Effector CD8-positive, alpha-beta T cell (primary cell): ENCODE measurements around the gene ELMO2.

Experiments used
- DNase-seq: peaks from one replicate; lab custom pipeline; 2025; lab: John Stamatoyannopoulos, UW

The ELMO2 gene

DNA sequence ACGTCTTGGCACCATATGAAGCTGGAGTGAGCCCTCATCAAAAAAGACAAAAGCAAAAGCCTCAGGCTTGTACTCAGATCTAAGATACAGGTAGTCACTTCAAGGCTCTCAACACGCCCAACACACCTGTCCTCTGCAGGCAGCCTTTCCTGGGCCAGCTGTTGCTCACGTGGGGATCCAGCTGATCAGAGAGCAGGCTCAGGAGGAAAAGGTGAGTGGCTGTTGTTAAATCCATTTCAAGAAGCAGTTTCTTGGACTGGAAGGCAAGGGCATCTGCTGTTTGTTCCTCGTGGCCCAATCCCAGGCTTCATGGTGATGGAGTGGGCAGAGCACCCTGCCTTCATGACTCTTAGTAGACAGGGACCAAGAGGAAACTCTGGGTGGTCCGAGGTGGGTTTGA, 39.6 kb downstream of the ELMO2 start:
- no peak for DNase-seq

DNA sequence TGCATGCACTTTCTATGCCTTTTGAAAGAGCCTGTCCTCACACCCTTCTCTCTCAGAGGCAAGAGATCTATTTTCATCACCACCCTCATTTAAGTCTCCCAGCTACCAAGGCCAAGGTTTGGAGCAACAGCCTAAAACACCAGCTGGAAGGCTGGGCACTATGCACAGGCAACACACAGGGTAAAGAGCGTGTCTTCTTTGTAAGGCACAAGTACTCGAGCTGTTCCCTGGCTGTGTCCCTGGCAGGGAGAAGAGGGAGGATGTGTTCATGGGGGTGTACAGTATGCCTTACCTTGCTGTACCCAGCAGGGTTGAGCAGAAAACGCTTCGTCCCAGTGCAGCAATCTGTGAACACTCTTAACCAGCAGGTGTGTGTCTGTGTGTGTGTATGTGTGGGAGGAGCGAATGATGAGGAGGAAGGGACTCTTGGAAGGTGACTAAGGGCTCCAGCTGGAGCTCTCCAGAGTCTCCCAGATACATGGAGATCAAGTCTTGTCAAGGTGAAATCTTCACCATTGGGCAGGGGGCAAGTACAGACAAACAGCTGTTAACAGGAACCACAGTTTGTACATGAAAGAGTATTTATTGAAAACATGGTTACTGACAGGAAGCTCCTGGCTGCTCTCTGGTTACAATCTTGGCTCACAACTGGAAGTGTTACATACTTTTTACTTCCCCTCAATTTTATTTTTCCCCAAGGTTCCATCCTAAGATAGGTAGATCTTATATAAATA, 40.8 kb downstream of the ELMO2 start:
- no peak for DNase-seq

DNA sequence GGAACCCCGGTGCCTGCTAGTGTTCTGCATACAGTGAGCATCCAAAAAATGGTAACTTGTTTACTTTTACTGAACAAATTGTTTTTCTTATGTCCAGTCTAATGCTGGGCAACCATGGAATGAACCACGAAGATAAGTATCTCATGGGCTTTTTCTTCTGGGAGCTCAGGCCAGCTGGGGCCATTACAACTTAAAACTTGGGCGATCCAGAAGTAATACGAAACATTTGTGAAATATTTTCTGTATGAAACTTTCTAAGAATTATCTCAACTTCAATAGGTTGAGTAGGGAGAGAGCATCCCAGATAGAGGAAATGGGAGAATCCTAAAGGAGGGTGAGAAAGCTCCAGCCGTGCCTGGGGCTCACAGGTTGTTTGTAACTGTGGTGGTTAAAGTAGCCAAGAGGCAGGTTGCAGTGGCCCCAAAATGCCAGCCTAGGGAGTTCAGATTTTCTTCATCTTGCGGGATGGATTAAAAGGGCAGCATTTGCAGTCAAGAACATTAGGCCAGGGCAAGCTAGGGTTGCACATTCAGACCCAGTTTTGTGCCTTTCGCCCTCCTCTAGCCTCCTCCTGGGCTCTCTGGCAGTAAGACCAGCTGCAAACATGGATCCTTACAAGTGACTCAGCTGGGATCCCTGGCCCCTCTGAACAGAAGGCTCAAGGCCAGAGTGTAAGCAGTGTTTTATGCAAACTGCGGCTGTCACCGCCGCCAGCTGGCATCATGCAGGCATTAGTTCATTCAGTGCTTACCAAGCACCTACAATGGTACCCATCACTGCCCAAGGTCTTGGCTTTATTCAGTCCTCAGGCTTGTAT, 41.5 kb downstream of the ELMO2 start:
- DNase-seq: no peak

DNA sequence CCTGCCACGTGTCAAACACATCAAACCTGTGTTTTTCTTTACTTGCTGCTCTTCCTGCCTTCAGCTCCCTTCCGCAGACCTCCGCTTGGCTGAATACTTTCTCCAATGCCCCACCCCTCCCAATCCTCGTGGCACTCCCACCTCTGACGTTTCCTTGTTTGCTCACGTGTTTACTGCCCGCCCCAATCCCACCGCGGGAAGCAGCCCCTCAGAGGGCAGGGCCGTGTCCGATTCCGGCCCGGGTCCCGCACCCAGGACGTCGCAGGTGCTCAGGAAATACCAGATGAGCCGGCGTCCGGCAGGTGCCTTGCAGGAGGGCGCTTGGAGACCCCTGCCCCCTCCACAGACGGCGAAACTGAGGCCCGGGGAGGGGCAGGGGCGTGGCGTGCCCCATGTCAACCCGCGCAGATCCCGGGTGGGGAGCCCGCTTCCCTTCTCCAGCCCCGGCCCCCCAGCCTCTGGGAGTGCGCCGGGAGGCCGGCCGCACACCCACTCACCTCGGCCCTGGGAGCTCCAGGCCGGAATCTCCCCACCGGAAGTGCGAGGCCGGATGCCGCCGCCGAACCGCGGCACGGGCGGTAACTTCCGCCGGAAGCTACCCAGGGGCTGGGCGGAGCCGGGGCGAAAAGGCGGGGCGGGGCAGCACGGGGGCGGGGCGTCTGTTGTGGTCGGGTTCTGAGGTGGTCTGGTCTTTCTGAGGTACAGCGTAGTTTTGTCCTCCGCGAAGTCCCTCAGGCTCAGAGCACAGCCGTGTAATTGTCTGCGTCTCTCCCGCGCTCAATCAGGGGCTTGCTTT, 42.3 kb downstream of the ELMO2 start:
- DNase-seq: peak; percentile 78

DNA sequence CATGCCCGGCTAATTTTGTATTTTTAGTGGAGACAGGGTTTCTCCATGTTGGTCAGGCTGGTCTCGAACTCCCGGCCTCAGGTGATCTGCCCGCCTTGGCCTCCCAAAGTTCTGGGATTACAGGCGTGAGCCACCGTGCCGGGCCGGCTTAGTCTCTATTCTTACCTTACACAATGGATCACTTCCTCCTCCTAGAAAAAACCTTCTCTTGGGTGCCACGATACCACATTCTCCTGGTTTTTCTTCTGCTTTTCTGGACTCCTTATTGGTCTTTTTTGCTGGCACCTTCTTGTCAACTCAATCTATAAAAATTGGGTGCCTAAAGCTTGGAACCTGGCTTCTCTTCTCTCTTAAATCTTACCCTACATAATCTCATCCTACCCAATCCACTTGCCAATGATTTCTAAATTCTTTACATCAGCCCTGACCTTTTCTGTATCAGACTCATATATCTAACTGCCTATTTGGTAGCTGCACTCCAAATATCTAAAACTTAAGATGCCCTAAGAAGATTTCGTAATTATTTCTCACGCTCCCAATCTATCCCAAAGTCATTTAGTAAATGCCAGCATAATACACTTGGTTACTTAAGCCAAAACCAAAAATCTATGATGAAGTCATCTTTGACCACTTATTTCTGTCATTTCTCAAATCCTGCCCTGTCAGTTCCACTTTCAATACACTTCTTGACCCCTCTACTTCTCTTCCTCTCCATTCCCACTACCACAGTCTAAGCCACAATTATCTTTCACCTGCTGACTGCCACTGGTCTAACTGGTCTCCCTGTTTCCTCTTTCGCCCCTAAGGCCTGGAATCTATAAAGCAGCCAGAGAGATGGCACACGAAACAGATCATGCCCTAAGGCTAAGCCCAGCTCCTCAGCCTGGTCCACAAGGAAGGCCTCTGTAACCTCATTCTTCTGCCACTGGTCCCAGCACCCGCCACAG, 43.2 kb downstream of the ELMO2 start:
- DNase-seq: no peak

DNA sequence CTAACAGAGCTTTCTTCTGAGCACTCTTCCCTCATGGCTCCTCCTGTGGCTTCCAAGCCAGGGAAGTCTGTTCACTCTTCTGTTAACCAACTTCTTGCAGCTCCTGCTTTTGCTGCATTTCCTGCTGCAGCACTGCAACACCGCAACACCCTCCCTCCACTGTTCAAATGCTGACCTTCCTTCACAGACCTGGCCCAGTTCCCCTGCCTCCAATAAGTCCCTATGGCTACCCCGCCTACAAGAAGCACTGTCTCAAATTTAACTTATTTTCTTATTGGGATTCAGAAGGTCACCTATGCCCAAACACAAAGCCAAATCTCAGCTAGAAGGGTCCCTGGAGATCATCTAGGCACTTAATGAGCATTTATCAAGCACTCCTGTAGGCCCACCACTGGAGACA, 44.6 kb downstream of the ELMO2 start:
- no peak for DNase-seq

DNA sequence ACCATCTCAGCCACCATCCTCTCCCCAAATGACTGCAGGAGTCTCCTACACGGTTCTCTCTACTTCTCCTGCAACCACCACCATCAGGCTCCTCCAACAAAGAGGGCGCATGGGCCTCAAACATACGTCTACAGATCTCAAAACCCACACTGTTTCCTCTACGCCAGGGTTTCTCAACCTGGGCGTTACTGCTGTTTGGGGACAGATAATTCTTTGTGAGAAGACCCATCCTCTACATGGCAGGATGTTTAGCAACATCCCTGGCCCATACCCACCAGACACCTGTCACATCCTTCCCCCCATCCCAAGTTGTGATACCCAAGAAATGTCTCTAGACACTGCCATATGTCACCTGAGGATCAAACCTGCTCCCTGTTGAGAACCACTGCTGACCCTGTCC, 45.0 kb downstream of the ELMO2 start:
- peak; percentile 35 for DNase-seq

DNA sequence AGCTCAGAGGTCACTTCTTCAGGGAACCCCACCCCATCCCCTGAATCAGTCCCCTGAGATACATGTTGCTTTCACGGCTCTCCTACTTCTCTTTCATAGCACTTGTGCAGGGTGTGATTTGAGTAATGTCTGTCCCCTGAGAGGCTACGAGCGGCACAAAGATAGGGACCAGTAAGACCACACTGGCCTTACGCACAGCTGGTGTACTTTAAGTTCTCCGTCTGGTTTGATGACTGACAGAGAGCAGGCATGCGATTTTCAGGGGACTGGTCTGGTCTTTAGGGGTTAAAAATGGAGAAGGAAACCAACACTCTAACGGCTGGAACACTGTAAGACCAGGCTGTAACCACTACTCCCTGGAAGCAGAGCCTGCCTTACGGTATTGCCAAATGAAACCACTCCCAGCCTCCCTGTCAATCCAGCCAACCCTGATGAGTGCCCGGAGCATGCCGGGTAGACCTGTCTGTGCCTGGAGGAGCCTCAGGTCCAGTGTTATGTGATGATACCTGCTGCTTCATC, 47.1 kb downstream of the ELMO2 start:
- DNase-seq: no peak

DNA sequence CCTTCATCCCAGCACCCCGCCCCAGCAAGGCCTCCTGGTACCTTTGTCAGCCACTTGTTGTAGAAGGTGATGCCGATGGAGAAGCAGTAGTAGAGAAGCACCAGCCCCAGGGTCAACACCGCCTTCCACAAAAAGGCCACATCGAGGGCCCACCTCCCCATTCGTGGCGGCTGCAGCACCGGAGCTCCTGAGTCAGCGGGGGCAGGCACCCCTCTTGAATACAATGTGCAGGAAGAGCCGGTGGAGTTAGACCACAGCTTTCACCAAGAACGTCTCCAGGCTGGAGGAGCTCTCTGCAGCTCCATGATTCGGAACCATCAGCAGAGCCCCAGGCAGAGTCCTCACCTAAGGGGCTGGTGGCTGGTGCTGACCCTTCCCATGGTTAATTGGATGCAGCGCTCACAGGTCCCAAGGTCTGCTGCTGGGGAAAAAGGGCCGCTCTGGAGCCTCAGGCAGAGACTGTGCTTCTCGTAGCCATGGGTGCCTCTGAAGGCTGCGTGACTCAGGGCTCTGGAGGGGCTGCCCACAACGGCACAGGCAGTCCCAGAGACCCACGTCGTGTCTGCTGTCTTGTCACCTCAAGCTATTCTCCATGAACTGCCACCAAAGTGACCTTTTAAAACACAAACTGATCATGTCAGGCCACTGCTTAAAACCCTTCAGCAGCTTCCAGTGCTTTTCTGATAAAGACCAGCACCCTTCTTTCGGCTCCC, 47.9 kb downstream of the ELMO2 start:
- no peak for DNase-seq

DNA sequence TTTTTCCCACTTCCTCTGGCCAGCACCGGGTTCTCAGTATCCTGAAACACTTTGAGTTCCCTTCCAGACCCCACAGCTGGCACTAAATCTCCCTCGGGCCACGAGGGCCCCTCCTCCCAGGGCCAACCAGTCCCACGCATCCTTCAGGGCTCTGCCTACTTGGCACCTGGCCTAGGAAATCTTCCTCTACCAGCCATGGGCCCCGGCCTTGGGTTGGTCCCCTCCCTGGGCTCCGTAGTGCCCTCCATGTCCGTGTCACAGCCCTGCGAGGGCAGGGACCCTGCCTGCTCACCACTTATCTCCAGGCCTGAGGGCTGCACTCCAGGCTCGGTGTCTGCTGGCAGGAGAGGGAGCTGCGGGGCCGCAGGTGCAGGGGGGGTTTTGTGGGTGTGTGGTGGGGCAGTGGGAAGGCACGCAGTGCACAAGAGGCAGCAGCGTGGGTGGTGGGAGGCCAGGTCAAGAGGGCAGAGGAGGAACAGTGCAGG, 49.3 kb downstream of the ELMO2 start:
- DNase-seq: no peak

DNA sequence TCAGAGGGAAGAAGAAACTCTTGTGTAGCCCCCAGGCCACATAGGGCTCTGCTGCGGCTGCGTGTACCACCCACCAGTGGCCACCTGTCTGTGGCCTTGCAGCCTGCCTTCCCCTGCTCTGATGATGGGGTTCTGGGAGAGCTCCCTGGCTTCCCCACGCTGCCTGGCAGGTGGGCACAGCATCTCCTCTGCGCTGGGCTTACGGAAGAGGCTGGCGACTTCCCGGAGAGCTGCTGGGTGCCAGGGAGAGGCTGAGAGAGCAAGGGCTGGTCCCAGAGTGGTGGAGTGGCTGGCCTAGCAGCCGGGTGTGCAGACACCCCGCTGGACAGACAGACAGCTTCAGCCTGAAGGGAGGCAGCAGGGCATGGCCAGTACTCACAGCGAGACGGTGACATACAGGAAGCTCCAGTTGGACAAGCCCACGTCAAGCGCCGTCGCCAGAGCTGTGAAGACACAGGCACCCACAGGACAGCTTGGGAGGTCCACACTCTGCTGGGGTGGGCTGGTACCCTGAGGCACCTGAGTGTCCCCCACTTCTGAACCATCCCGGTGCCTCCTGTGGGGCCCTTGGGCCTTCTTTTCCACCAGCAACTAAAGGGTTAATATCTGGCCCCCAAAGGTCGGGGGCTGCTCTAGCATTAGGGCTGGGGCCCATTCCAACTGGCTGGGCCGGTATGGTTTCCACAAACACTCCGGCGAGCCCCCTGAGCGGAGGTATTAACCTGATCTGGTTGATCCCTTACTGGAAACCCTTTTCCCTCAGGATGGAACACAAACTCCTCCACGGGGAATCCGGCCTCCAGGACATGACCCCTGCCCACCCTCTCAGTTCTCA, 50.0 kb downstream of the ELMO2 start:
- no peak for DNase-seq

DNA sequence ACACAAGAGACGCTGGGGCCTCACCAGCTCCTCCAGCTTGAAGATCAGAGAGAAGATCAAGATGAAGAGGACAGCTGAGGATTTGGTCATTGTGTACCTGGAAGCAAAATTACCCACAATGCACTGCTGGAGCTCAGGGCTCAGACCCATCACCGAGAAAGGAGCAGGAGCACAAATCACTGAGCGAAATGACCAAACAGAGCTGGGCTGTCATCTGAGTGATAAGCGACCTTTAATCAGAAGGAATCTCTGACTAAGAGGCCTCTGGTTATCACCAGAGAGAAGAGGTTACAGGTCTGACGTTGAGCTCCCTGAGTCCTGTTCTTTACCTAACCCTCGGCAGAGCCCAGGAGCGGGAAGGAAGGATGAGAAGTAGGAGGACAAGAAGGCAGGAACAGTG, 50.6 kb downstream of the ELMO2 start:
- DNase-seq: no peak

DNA sequence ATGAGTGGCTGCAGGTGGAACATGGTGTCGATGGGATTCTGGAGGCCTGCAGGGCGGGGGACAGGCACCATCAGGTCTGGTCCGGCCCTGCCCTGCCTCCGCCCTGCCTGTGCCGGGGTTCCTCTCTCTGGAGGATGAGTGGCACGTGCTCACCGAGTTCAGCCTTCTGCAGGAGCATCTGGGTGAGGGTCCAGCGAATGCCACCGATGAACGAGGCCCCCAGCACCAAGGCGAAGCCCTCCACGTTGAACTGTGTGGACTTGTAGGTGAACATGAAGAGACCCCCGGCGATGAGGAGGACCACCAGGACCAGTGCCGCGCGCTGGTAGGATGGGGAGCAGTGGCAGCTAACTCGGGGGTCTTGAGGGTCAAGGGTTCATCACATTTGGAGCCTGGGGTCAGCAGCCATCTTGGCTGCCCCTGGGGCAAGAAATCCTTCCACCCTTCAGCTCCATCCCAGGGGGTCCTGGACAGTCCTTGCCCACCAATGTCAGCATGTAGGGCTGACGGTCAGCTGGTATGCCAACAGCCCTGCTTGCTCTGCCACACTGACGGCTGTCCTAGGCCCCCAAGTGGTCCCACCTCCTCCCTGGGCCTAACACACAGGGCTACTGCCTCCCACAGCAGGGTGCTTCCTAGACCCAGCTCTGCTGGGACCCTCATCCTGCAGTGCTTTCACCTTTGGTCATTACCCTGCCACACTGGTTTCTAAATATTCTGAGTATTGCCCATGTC, 51.3 kb downstream of the ELMO2 start:
- no peak for DNase-seq

DNA sequence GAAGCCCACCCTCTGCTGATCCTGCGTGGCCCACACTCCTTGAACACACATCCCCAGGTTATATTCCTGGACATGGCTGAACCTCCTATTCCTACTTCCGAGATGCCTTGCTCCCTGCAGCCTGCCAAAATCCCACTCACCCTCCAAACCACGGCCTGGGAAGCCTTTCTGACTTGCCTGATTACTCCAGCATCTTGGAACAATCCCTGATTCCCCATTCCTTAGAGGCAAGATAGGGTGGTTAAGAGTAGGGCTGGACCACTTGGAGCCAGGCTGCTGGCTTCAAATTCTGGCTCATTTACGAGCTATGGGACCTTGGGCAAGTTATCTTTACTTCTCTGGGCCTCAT, 52.2 kb downstream of the ELMO2 start:
- no peak for DNase-seq

DNA sequence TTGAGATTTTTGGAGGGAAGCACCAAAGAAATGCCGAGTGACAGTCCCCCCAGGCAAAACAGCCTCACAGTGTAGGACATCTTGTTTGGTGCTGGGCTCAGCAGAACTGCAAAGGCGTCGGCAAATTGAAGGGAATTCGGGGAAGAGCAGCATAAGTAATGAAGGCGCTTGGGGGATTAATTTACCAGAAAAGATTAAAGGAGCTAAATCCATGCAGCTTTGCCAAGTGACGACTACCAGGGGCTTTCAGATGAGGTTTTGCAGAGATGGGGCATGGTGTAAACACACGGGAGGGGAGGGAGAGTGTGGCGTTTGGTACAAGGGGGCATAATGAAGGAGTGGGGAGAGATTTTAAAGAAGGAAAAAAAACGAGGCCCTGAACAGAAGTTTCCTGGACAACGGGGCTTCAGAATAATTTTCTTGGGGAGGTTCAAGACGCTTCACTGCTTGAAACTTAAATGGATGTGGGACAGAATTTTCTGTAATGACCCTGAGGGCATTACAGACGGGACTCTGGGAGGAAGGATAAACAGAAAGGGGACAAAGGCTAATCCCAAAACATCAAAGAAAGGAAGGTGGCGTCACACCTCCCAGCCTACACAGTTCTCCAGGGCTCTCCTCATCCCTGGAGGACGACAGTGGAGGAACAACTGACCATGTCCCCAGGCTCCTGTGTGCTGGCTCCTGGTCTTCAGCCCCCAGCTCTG, 52.8 kb downstream of the ELMO2 start:
- no peak for DNase-seq

DNA sequence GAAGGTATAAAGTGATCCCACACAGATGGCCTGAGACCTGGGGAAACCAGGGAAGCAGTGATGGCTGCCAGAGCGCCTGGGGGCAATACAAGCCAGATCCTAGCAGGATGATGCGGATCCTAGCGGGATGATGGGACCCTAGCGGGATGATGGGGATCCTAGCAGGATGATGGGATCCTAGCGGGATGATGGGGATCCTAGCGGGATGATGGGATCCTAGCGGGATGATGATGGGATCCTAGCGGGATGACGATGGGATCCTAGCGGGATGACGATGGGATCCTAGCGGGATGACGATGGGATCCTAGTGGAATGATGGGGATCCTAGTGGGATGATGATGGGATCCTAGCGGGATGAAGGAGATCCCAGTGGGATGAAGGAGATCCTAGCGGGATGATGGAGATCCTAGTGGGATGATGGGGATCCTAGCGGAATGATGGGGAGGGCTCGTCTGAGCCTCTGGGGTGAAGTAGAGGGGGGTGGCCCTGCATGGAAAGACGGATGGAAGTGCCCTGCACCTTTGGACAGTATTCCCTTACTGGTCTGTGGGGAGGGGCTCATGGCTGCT, 54.0 kb downstream of the ELMO2 start:
- no peak for DNase-seq

DNA sequence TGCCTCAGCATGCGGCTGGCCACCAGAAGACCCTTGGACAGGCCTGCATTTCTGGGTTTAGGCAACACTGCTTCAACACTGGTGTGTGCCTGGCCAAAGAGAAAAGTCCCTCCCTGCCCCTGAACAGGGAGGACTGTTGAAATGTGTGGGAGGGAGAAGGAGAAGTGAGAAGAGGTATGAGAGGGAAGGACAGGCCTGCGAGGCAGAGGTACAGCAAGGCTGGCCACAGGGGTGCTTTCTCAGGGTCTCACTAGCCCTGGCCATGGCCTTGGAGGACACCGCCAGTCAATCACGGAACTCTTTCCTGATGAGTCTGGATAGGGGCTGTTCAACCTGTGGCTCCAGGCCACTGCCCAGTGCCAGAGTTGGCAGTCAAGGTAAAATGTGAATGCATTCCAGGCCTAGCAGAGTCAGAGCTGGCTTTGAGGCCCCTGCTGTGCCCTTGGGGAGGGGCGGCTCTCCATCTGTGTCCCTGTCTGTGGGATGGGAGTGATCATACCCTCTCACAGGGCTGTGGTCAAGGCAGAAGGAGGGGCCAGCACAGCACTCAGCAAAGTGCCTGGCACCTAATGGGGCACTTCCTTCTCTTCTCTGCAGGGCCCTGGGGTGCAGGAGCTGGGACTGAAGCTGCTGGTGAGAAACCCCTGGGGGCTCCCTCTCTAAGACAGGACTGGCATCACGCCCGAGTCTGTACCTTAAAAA, 54.9 kb downstream of the ELMO2 start:
- no peak for DNase-seq

DNA sequence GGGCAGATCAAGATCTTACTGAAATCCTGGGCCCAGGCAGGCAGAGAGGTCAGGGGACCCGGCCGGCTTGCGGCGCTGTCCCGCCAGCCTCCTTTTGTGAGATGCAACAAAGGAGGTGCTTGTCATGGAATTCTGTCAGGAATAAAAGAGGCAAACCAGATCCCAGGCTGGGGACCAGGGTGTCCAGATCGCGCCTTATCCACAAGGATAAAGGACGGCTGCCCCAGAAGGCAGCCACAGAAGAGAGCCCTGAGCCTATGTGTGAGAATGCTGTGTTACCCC, 55.5 kb downstream of the ELMO2 start:
- no peak for DNase-seq
